ENCODE measurements around the gene TMEM108. TPM values are rescaled to one million over a fixed set of nuclear protein-coding genes. Genes with fewer than 3 reads are reported as not detected.

TMEM108 gene
- total and polyA plus RNA-seq, 8 donors: 0.37 to 2.1 (median 0.84) TPM; not detected in 2

- no peak for DNase-seq
- Histone ChIP-seq H3K36me3 (no peaks in the 10 kb centered on the region), H3K27ac (no peak overlapping the region), H3K27me3 (no peaks in the 10 kb centered on the region), H3K4me1 (no peaks in the 10 kb centered on the region), H3K4me3 (no peak overlapping the region), H3K9me3 (no peaks in the 10 kb centered on the region)
- TF ChIP-seq CTCF (IDR thresholded peaks at IDR 0.05) (no peak), POLR2AphosphoS5 (IDR thresholded peaks at IDR 0.05) (no peak), POLR2A (IDR thresholded peaks at IDR 0.05) (no peak), EP300 (IDR thresholded peaks at IDR 0.05) (no peak)
- 67 to 79% (median 74%) methylated on average over 1 of the region's 1 CpG for WGBS, 5 donors
- intact Hi-C loops (cut with DNase I; ENCODE audit: low total_unique reads): no loop called here
Measured at GRCh38 chr3:133254716-133255115, 216.5 kb downstream of the TMEM108 start.

- Histone ChIP-seq H3K27me3 (no peaks in the 10 kb centered on the region), H3K4me3 (no peak overlapping the region), H3K27ac (no peak overlapping the region), H3K4me1 (no peaks in the 10 kb centered on the region), H3K36me3 (no peaks in the 10 kb centered on the region), H3K9me3 (no peaks in the 10 kb centered on the region)
- TF ChIP-seq EP300 (IDR thresholded peaks at IDR 0.05): no peak
- no peak for TF ChIP-seq POLR2AphosphoS5 (IDR thresholded peaks at IDR 0.05)
- no peak for TF ChIP-seq POLR2A (IDR thresholded peaks at IDR 0.05)
- TF ChIP-seq CTCF (IDR thresholded peaks at IDR 0.05): no peak
- WGBS, 5 donors: 53 to 70% (median 67%) methylated on average over 4 of the region's 4 CpGs
- DNase-seq: no peak
- intact Hi-C loops (cut with DNase I; ENCODE audit: low total_unique reads): no loop called here
Measured at GRCh38 chr3:133256787-133257483, 218.7 kb downstream of the TMEM108 start.

- Histone ChIP-seq H3K9me3 (no peaks in the 10 kb centered on the region), H3K27ac (no peak overlapping the region), H3K4me3 (no peak overlapping the region), H3K36me3 (no peaks in the 10 kb centered on the region), H3K4me1 (no peaks in the 10 kb centered on the region), H3K27me3 (no peaks in the 10 kb centered on the region)
- TF ChIP-seq POLR2AphosphoS5 (IDR thresholded peaks at IDR 0.05): no peak
- WGBS, 5 donors: 68 to 85% (median 75%) methylated on average over 1 of the region's 1 CpG
- DNase-seq: no peak
- intact Hi-C loops (cut with DNase I; ENCODE audit: low total_unique reads): no loop called here
Measured at GRCh38 chr3:133258358-133258757, 220.2 kb downstream of the TMEM108 start.

- intact Hi-C loops (cut with DNase I; ENCODE audit: low total_unique reads): no loop called here
- Histone ChIP-seq H3K27me3 (no peaks in the 10 kb centered on the region), H3K4me1 (no peaks in the 10 kb centered on the region), H3K27ac (no peak overlapping the region), H3K9me3 (no peaks in the 10 kb centered on the region), H3K4me3 (no peak overlapping the region), H3K36me3 (no peaks in the 10 kb centered on the region)
- no peak for DNase-seq
- no peak for TF ChIP-seq POLR2A (IDR thresholded peaks at IDR 0.05)
- no peak for TF ChIP-seq CTCF (IDR thresholded peaks at IDR 0.05)
- TF ChIP-seq EP300 (IDR thresholded peaks at IDR 0.05): no peak
- no peak for TF ChIP-seq POLR2AphosphoS5 (IDR thresholded peaks at IDR 0.05)
- 63 to 93% (median 84%) methylated on average over 4 of the region's 4 CpGs for WGBS, 5 donors
Measured at GRCh38 chr3:133259767-133260166, 221.6 kb downstream of the TMEM108 start.

- Histone ChIP-seq H3K9me3 (no peaks in the 10 kb centered on the region), H3K4me3 (no peak overlapping the region), H3K36me3 (no peaks in the 10 kb centered on the region), H3K4me1 (no peaks in the 10 kb centered on the region), H3K27ac (no peak overlapping the region), H3K27me3 (no peaks in the 10 kb centered on the region)
- intact Hi-C loops (cut with DNase I; ENCODE audit: low total_unique reads): no loop called here
- WGBS, 5 donors: 82 to 89% (median 87%) methylated on average over 2 of the region's 2 CpGs
- TF ChIP-seq POLR2AphosphoS5 (IDR thresholded peaks at IDR 0.05): no peak
- TF ChIP-seq POLR2A (IDR thresholded peaks at IDR 0.05): no peak
- TF ChIP-seq EP300 (IDR thresholded peaks at IDR 0.05): no peak
- no peak for TF ChIP-seq CTCF (IDR thresholded peaks at IDR 0.05)
- no peak for DNase-seq
Measured at GRCh38 chr3:133262333-133262732, 224.1 kb downstream of the TMEM108 start.
